GM23248 (cell line): ENCODE results near the gene CSTF2T. TPM values are rescaled to one million over a fixed set of nuclear protein-coding genes. Genes with fewer than 3 reads are reported as not detected.

Source experiments
- DNase-seq: peaks from one replicate; pipeline ENCODE4 v3.0.0-alpha.2; 2015
- H2AFZ ChIP-seq: fragments of 200-600 bp; sonication (generic); 2 replicates; pipeline ENCODE4 v1.6.1; 2016; ENCODE audit warnings: antibody characterized with exemption
- H3F3A ChIP-seq: fragments of 200-600 bp; sonication (generic); 2 replicates; pipeline ENCODE4 v1.6.1; 2016; ENCODE audit warnings: mild to moderate bottlenecking, antibody characterized with exemption, mixed run types; ENCODE audit not compliant: insufficient read depth
- H3K27ac ChIP-seq: fragments of 200-600 bp; sonication (generic); 2 replicates; pipeline ENCODE4 v1.5.1; 2016; ENCODE audit warnings: mild to moderate bottlenecking
- H3K27me3 ChIP-seq: fragments of 200-600 bp; sonication (generic); replicated peaks from 2 replicates; pipeline ENCODE4 v1.6.1; 2016; ENCODE audit warnings: mild to moderate bottlenecking; ENCODE audit not compliant: insufficient read depth
- H3K36me3 ChIP-seq: fragments of 200-600 bp; sonication (generic); 2 replicates; pipeline ENCODE4 v1.6.1; 2016; ENCODE audit warnings: low read depth, mild to moderate bottlenecking
- H3K4me1 ChIP-seq: fragments of 200-600 bp; sonication (generic); 2 replicates; pipeline ENCODE4 v1.6.1; 2016; ENCODE audit warnings: mild to moderate bottlenecking; ENCODE audit not compliant: insufficient read depth
- H3K4me2 ChIP-seq: fragments of 200-600 bp; sonication (generic); one replicate; pipeline ENCODE4 v1.6.1; 2016; ENCODE audit warnings: mild to moderate bottlenecking; ENCODE audit not compliant: unreplicated experiment
- H3K4me3 ChIP-seq: fragments of 200-600 bp; sonication (generic); 2 replicates; pipeline ENCODE4 v1.5.1; 2016; ENCODE audit warnings: mild to moderate bottlenecking
- H3K79me2 ChIP-seq: fragments of 200-600 bp; sonication (generic); 2 replicates; pipeline ENCODE4 v1.6.1; 2016; ENCODE audit warnings: mild to moderate bottlenecking; ENCODE audit not compliant: insufficient read depth
- H3K9ac ChIP-seq: fragments of 200-600 bp; sonication (generic); 2 replicates; pipeline ENCODE4 v1.6.1; 2016; ENCODE audit warnings: mild to moderate bottlenecking
- H3K9me2 ChIP-seq: fragments of 200-600 bp; sonication (generic); 2 replicates; pipeline ENCODE4 v1.6.1; 2016; ENCODE audit warnings: mixed run types, mild to moderate bottlenecking, moderate library complexity; ENCODE audit not compliant: insufficient read depth
- H3K9me3 ChIP-seq: fragments of 200-600 bp; sonication (generic); one replicate; pipeline ENCODE4 v1.6.1; 2017; ENCODE audit warnings: low read depth
- H4K20me1 ChIP-seq: fragments of 200-600 bp; sonication (generic); 2 replicates; pipeline ENCODE4 v1.6.0; 2016; ENCODE audit not compliant: insufficient read depth
- EZH2 ChIP-seq: fragments of 200-600 bp; sonication (generic); IDR thresholded peaks from 2 replicates; pipeline ENCODE4 v1.6.1; 2018; ENCODE audit warnings: antibody characterized with exemption, mild to moderate bottlenecking; ENCODE audit not compliant: insufficient read depth, poor library complexity, severe bottlenecking
- EZH2phosphoT487 ChIP-seq: fragments of 200-600 bp; sonication (generic); IDR thresholded peaks from 2 replicates; pipeline ENCODE4 v1.6.1; 2018; ENCODE audit warnings: antibody characterized with exemption, moderate library complexity, mild to moderate bottlenecking, low read depth; ENCODE audit not compliant: insufficient read depth
- WGBS, 2 experiments: methylation state at CpG; one replicate each; pipeline ENCODE4 v1.1.6; 2015 to 2017; ENCODE audit warnings: low lambda C conversion rate in 2 of 2, low coverage in 1 of 2; ENCODE audit errors: missing lambda C conversion rate in 2 of 2; 5-methylcytosine and 5-hydroxymethylcytosine counted together
- in situ Hi-C: fragments of 300-500 bp; cut with MboI; formaldehyde crosslinking; loops from 2 replicates; pipeline ENCODE4 v1.15.0; 2020
- polyA plus RNA-seq: library from polyadenylated mRNA; unstranded; fragments of >200 nt; fragmentation: Nextera tagmentation; extraction: Ambion mirVana; gene quantifications from 2 replicates; pipeline ENCODE4 v1.2.1, GENCODE V29; 2016
- total RNA-seq: library from RNA; depleted of rRNA; stranded (reverse); fragments of >200 nt; shearing (Covaris generic); gene quantifications from 2 replicates; pipeline ENCODE4 v1.2.3, GENCODE V29; 2014

CSTF2T gene
- total and polyA plus RNA-seq, 2 experiments from 2014 or later: 7.9 to 16.9 TPM

GRCh38 chr10:51724038-51724437 lies 24.6 kb upstream of the CSTF2T start:
- Histone ChIP-seq H4K20me1 (no peaks in the 10 kb centered on the region), H3K4me2 (no peak overlapping the region), H3K36me3 (no peaks in the 10 kb centered on the region), H3K27me3 (no peaks in the 10 kb centered on the region), H3K4me3 (no peak overlapping the region), H2AFZ (no peak overlapping the region), H3K79me2 (no peaks in the 10 kb centered on the region), H3K4me1 (peaks cover 15% of the 10 kb centered on the region), H3K9me2 (no peaks in the 10 kb centered on the region), H3K27ac (no peak overlapping the region), H3K9me3 (no peaks in the 10 kb centered on the region), H3F3A (peaks cover 6% of the 10 kb centered on the region; the same call in 1 of the 2 replicates), H3K9ac (no peak overlapping the region)
- no peak for DNase-seq
- TF ChIP-seq EZH2 (no peak), EZH2phosphoT487 (no peak)
- in situ Hi-C loops: no loop called here
- 96 to 98% methylated on average over 1 of the region's 1 CpG for WGBS, 2 experiments

DNA sequence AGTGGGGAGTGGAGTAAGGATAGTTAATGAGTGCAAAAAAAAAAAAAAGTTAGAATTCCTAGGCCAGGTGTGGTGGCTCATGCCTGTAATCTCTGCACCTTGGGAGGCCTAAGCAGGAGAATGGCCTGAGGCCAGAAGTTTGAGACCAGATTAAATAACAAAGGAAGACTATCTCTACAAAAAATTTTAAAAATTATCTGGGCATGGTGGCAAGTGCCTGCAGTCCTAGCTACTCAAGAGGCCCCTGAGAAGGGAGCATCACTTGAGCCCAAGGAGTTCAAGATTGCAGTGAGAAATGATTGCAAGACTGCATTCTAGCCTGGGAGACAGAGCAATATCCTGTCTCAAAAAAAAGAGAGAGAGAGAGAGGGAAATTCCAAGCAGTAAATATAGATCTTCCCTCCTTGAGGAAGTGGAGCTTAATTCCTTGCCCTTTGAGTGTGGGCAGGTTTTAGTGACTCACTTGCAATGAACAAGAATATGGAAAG lies 19.5 kb upstream of the CSTF2T start:
- Histone ChIP-seq H3K79me2 (no peaks in the 10 kb centered on the region), H3K27ac (peak overlapping the region; percentile 6; the same call in 1 of the 2 replicates), H3K4me3 (no peak overlapping the region), H3F3A (peaks cover 17% of the 10 kb centered on the region; the same call in 1 of the 2 replicates), H3K27me3 (no peaks in the 10 kb centered on the region), H4K20me1 (0 out of 2 replicates have a peak, but pooled peaks cover 3% of the 10 kb centered on the region), H3K9ac (no peak overlapping the region), H3K4me1 (peaks cover 14% of the 10 kb centered on the region), H3K4me2 (peak overlapping the region; percentile 5), H2AFZ (no peak overlapping the region), H3K9me3 (no peaks in the 10 kb centered on the region), H3K9me2 (no peaks in the 10 kb centered on the region), H3K36me3 (no peaks in the 10 kb centered on the region)
- DNase-seq: peak; percentile 70
- in situ Hi-C loops: no loop called here
- TF ChIP-seq EZH2 (no peak), EZH2phosphoT487 (no peak)

DNA sequence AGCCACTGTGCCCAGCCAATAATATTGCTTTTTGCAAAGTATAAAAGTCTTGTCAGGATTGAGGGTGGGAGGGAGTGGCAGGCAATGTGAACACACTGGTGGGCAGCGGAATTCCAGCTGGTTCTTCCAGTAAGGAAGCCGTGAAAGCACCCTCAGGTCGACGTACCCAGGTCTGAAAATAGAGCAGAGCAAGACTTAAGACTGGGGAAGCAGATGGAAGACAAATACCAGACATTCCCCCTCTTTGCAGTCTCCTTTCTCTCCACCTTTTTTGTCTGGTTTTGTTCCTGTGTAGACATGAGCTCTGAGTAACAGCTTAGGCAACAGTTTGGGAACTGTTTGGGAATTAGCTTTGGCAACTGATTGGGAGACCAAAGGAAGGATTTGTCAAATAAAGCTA lies 17.6 kb upstream of the CSTF2T start:
- no peak overlapping the region for H3K9ac ChIP-seq
- H3K27ac ChIP-seq: no peak overlapping the region
- no peaks in the 10 kb centered on the region for H3K9me3 ChIP-seq
- 92 to 97% methylated on average over 4 of the region's 4 CpGs for WGBS, 2 experiments
- no peaks in the 10 kb centered on the region for H3K9me2 ChIP-seq
- TF ChIP-seq EZH2 (no peak), EZH2phosphoT487 (no peak)
- H4K20me1 ChIP-seq: 0 out of 2 replicates have a peak, but pooled peaks cover 3% of the 10 kb centered on the region
- H3K4me2 ChIP-seq: no peak overlapping the region
- H3K4me1 ChIP-seq: peaks cover 14% of the 10 kb centered on the region
- no peak overlapping the region for H2AFZ ChIP-seq
- peaks cover 17% of the 10 kb centered on the region; the same call in 1 of the 2 replicates for H3F3A ChIP-seq
- H3K4me3 ChIP-seq: no peak overlapping the region
- in situ Hi-C loops: no loop called here
- H3K27me3 ChIP-seq: no peaks in the 10 kb centered on the region
- H3K36me3 ChIP-seq: no peaks in the 10 kb centered on the region
- DNase-seq: peak; percentile 10
- no peaks in the 10 kb centered on the region for H3K79me2 ChIP-seq

DNA sequence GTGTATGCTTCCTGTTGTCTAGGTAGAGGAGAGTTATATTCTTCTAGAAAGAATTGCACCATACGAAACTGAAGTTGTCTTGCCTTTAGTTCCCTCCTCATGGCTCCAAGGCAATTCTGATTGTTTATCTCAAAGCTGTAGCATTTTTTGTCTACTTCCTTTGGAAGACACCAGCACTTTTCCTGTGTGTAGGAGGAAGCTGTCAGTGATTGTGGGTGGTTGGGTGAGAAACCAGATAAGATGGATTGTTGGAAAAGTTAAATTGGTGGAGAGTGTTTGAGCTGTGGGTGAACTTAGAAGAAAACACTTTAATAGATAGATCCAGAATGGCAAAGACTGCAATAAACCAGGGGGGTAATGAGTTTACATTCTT lies 12.1 kb upstream of the CSTF2T start:
- WGBS, 2 experiments: 92 to 100% methylated on average over 1 of the region's 1 CpG
- in situ Hi-C loops: no loop called here
- no peaks in the 10 kb centered on the region for H3K9me2 ChIP-seq
- H3K4me1 ChIP-seq: peaks cover 7% of the 10 kb centered on the region; the same call in 1 of the 2 replicates
- no peaks in the 10 kb centered on the region for H3K27me3 ChIP-seq
- H3K79me2 ChIP-seq: no peaks in the 10 kb centered on the region
- no peaks in the 10 kb centered on the region for H3K9me3 ChIP-seq
- H3K9ac ChIP-seq: no peak overlapping the region
- no peaks in the 10 kb centered on the region for H3F3A ChIP-seq
- no peaks in the 10 kb centered on the region for H3K36me3 ChIP-seq
- no peak overlapping the region for H3K4me3 ChIP-seq
- H2AFZ ChIP-seq: no peak overlapping the region
- no peak for DNase-seq
- 0 out of 2 replicates have a peak, but pooled peaks cover 3% of the 10 kb centered on the region for H4K20me1 ChIP-seq
- H3K4me2 ChIP-seq: no peak overlapping the region
- H3K27ac ChIP-seq: no peak overlapping the region
- TF ChIP-seq EZH2phosphoT487 (no peak), EZH2 (no peak)

GRCh38 chr10:51709324-51709972 lies 10.1 kb upstream of the CSTF2T start:
- 89 to 92% methylated on average over 2 of the region's 2 CpGs for WGBS, 2 experiments

More at GRCh38 chr10:51709324-51709972, 10.1 kb upstream of the CSTF2T start:
- H3F3A ChIP-seq: no peaks in the 10 kb centered on the region
- TF ChIP-seq EZH2 (no peak), EZH2phosphoT487 (no peak)
- H3K9ac ChIP-seq: no peak overlapping the region
- no peaks in the 10 kb centered on the region for H3K9me2 ChIP-seq
- H3K27ac ChIP-seq: no peak overlapping the region
- in situ Hi-C loops: no loop called here
- no peak overlapping the region for H3K4me2 ChIP-seq
- no peaks in the 10 kb centered on the region for H4K20me1 ChIP-seq
- no peak overlapping the region for H2AFZ ChIP-seq
- DNase-seq: no peak
- no peaks in the 10 kb centered on the region for H3K9me3 ChIP-seq
- H3K4me3 ChIP-seq: no peak overlapping the region
- no peaks in the 10 kb centered on the region for H3K79me2 ChIP-seq
- no peaks in the 10 kb centered on the region for H3K36me3 ChIP-seq
- no peaks in the 10 kb centered on the region for H3K27me3 ChIP-seq
- H3K4me1 ChIP-seq: peaks cover 12% of the 10 kb centered on the region; the same call in 1 of the 2 replicates
